HL-60 (cell line): Measurements from ENCODE around the gene PRKCG.

Experiments used
- DNase-seq, 2 experiments: peaks; one replicate each; pipeline ENCODE4 v3.0.0-alpha.2; 2010 to 2020; ENCODE audit warnings: low read depth in 1 of 2, low spot score in 1 of 2
- H3K27ac ChIP-seq: fragments of 250-450 bp; sonication (Bioruptor Pico); replicated peaks from 2 replicates; pipeline ENCODE4 v1.5.1; 2020; ENCODE audit warnings: mild to moderate bottlenecking, moderate library complexity
- H3K27me3 ChIP-seq: fragments of 250-450 bp; sonication (Bioruptor Pico); 2 replicates; pipeline ENCODE4 v1.5.1; 2021; ENCODE audit warnings: mild to moderate bottlenecking, moderate library complexity; ENCODE audit not compliant: insufficient read depth, poor library complexity, severe bottlenecking
- H3K4me3 ChIP-seq: replicated peaks from 2 replicates; pipeline ENCODE4 v1.5.1; 2011; ENCODE audit warnings: mild to moderate bottlenecking, control low read depth, low read length; ENCODE audit not compliant: insufficient read depth
- GABPA ChIP-seq: IDR thresholded peaks from 2 replicates; pipeline ENCODE4 v1.6.1; 2012; ENCODE audit warnings: low read depth
- POLR2AphosphoS5 ChIP-seq: IDR thresholded peaks from 2 replicates; pipeline ENCODE4 v1.6.1; 2012; ENCODE audit warnings: low read depth
- SPI1 ChIP-seq: IDR thresholded peaks from 2 replicates; pipeline ENCODE4 v1.6.1; 2012; ENCODE audit warnings: low read depth, mild to moderate bottlenecking, borderline replicate concordance
- TF ChIP-seq, protein P1 (sequence below): IDR thresholded peaks from one replicate; pipeline ENCODE4 v1.5.1; 2011; ENCODE audit warnings: low read length, control low read depth, inconsistent platforms; ENCODE audit not compliant: insufficient read depth
- TF ChIP-seq, protein P2 (sequence below): IDR thresholded peaks from 2 replicates; pipeline ENCODE4 v1.6.1; 2012; ENCODE audit warnings: low read depth; ENCODE audit not compliant: insufficient replicate concordance

The PRKCG gene

DNA sequence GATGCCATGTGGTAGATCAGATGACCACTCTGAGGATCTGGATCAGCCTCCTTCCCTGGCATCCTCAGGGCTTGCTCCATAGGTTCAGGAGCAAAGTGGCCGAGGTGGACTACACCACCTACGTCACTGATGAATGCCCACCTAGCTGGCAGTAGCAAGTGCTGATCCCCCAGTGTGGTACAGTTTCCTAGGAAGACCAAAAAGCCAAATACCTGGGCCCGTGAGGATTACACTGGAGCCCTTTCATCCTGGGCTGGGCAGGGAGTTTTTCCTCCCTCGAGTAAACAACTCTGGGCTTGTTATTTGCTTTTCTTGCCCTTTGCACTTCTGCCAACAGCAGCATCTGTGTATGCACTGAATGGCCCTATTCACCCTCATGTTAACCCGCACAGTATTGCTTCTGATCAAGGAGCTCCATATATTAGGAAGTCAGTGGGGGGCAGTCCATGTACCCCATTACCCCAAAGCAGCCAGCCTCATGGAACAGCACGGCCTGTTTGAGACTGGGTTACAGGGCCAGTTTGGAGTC lies 17.6 kb upstream of the PRKCG start:
- DNase-seq: no peak
- H3K27me3 ChIP-seq: no peaks in the 10 kb centered on the region
- TF ChIP-seq GABPA (no peak), POLR2AphosphoS5 (no peak), SPI1 (no peak)
- TF ChIP-seq, protein P1, sequence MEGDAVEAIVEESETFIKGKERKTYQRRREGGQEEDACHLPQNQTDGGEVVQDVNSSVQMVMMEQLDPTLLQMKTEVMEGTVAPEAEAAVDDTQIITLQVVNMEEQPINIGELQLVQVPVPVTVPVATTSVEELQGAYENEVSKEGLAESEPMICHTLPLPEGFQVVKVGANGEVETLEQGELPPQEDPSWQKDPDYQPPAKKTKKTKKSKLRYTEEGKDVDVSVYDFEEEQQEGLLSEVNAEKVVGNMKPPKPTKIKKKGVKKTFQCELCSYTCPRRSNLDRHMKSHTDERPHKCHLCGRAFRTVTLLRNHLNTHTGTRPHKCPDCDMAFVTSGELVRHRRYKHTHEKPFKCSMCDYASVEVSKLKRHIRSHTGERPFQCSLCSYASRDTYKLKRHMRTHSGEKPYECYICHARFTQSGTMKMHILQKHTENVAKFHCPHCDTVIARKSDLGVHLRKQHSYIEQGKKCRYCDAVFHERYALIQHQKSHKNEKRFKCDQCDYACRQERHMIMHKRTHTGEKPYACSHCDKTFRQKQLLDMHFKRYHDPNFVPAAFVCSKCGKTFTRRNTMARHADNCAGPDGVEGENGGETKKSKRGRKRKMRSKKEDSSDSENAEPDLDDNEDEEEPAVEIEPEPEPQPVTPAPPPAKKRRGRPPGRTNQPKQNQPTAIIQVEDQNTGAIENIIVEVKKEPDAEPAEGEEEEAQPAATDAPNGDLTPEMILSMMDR: no peak
- TF ChIP-seq, protein P2, sequence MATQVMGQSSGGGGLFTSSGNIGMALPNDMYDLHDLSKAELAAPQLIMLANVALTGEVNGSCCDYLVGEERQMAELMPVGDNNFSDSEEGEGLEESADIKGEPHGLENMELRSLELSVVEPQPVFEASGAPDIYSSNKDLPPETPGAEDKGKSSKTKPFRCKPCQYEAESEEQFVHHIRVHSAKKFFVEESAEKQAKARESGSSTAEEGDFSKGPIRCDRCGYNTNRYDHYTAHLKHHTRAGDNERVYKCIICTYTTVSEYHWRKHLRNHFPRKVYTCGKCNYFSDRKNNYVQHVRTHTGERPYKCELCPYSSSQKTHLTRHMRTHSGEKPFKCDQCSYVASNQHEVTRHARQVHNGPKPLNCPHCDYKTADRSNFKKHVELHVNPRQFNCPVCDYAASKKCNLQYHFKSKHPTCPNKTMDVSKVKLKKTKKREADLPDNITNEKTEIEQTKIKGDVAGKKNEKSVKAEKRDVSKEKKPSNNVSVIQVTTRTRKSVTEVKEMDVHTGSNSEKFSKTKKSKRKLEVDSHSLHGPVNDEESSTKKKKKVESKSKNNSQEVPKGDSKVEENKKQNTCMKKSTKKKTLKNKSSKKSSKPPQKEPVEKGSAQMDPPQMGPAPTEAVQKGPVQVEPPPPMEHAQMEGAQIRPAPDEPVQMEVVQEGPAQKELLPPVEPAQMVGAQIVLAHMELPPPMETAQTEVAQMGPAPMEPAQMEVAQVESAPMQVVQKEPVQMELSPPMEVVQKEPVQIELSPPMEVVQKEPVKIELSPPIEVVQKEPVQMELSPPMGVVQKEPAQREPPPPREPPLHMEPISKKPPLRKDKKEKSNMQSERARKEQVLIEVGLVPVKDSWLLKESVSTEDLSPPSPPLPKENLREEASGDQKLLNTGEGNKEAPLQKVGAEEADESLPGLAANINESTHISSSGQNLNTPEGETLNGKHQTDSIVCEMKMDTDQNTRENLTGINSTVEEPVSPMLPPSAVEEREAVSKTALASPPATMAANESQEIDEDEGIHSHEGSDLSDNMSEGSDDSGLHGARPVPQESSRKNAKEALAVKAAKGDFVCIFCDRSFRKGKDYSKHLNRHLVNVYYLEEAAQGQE: no peak
- H3K4me3 ChIP-seq: no peak overlapping the region
- no peak overlapping the region for H3K27ac ChIP-seq

DNA sequence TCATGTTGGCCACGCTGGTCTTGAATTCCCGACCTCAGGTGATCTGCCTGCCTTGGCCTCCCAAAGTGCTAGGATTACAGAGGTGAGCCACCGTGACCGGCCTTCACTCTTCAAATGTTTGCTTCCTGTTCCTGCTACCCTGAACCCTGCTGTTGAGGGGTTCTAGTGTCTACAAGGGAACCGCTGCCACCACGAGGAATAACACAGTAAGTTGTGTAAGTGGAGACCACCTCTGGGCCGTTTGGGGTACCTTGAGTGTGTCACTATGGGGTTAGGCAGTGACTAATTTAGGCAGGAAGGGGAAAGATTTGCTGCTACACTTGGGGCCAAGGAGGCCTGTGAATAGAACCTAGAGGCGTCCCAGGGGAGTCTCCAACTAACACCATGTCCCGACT lies 16.5 kb upstream of the PRKCG start:
- no peak overlapping the region for H3K27ac ChIP-seq
- DNase-seq: no peak

DNA sequence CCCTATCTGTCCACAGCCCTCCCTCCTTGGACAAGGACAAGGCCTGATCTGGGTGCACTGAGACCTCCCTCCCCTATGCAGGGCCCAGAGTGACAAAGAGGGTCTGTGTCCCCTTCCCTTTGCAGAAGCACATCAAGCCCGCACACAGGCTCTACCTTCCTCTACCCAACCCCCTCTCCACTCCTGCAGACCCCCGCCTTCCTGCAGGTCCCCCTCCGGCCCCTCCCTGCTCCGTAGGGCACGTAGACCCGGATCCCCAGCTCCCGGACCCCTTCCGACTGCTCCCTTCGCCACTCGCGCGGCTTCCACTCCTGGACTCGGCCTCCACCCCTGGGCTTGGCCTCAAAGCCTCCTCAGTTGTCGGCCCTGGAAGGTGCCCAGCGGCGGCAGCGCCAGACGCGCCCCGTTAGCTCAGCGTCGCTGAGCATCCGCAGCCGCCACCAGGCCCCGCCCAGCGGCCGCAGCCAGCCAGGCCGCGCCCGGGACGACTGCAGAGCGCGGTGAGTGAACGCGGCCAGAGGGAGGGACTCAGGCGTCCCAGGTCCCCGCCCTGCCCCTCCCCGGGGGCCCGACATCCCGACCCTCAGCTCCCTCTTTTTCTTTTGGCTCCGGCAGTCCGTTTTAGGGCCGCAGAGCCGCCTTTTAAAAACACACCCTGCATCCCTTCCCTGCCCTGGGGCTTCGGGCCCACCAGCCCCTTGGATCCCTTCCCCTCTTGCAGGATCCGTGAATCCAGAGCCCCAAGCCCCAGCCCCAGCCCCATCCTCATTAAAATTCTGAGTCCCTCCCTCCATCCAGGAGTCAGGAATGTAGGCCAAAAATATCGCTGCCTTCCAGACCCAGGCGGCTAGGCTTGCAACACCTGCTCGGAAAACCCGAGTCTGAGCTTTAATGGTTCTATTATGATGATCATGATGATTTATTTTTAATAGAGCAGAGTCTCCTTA lies 15.8 kb upstream of the PRKCG start:
- Histone ChIP-seq H3K27me3 (no peaks in the 10 kb centered on the region), H3K4me3 (no peak overlapping the region), H3K27ac (peak overlapping the region; percentile 89; the same call in 1 of the 2 replicates)
- peak in 1 of 2 experiments; percentile 34 for DNase-seq
- no peak for TF ChIP-seq SPI1
- TF ChIP-seq, protein P1: no peak
- TF ChIP-seq POLR2AphosphoS5: no peak
- TF ChIP-seq, protein P2: no peak
- no peak for TF ChIP-seq GABPA

More for the DNA sequence above, 16.5 kb upstream of the PRKCG start:
- TF ChIP-seq POLR2AphosphoS5 (no peak), GABPA (no peak), SPI1 (no peak)
- TF ChIP-seq, protein P1: no peak
- TF ChIP-seq, protein P2: no peak
- no peak overlapping the region for H3K4me3 ChIP-seq
- H3K27me3 ChIP-seq: no peaks in the 10 kb centered on the region
